ENCODE results near the gene HOXC13. TPM values are rescaled to one million over a fixed set of nuclear protein-coding genes. Genes with fewer than 3 reads are reported as not detected.

Gene HOXC13
- total and polyA plus RNA-seq, 2 of the 13 experiments (the other 11 are each of a cell fraction or from before 2014, with no cell fraction given): 0.07 TPM; not detected in 1

GRCh38 chr12:53937596-53938325 is 870 bp upstream of the HOXC13 start:
- H3K4me3 ChIP-seq (replicated peaks in 1 of 3; ENCODE audit: insufficient read depth in 1 of 3, low read depth in 2 of 3, low read length in 3 of 3): no peak overlapping the region
- FAIRE-seq (no peak), ATAC-seq (no peak), DNase-seq (ENCODE audit: low spot score) (no peak)
- no peaks in the 10 kb centered on the region for H3K36me3 ChIP-seq (replicated peaks in 1 of 2; ENCODE audit: control insufficient read depth in 1 of 2, insufficient read depth in 2 of 2, low read length in 2 of 2)
- H4K20me1 ChIP-seq (ENCODE audit: insufficient read depth, low read length): no peaks in the 10 kb centered on the region
- H3K9me3 ChIP-seq (ENCODE audit: low read length): no peaks in the 10 kb centered on the region
- H3K9ac ChIP-seq (ENCODE audit: insufficient read depth, low read depth, low read length): no peak overlapping the region
- H3K4me2 ChIP-seq (ENCODE audit: low read depth, low read length): no peak overlapping the region
- TF ChIP-seq JDP2 (CRISPR knock-in tag; IDR thresholded peaks at IDR 0.05; ENCODE audit: borderline replicate concordance) (no peak), ZNF33A (CRISPR knock-in tag; IDR thresholded peaks at IDR 0.05; ENCODE audit: borderline replicate concordance) (no peak), TFDP2 (CRISPR knock-in tag; IDR thresholded peaks at IDR 0.05) (no peak), ZNF251 (CRISPR knock-in tag; IDR thresholded peaks at IDR 0.05) (no peak), HDAC6 (IDR thresholded peaks at IDR 0.05; ENCODE audit: low read depth, low read length) (no peak), ZNF563 (CRISPR knock-in tag; IDR thresholded peaks at IDR 0.05) (no peak), ZNF703 (CRISPR knock-in tag; IDR thresholded peaks at IDR 0.05; ENCODE audit: borderline replicate concordance) (no peak), TFE3 (CRISPR knock-in tag; IDR thresholded peaks at IDR 0.05) (no peak), ZNF333 (CRISPR knock-in tag; IDR thresholded peaks at IDR 0.05; ENCODE audit: borderline replicate concordance) (no peak), TOPORS (CRISPR knock-in tag; IDR thresholded peaks at IDR 0.05) (no peak), MLXIP (CRISPR knock-in tag; IDR thresholded peaks at IDR 0.05; ENCODE audit: borderline replicate concordance) (no peak)
- WGBS (ENCODE audit: low lambda C conversion rate): 41% methylated on average over 23 of the region's 23 CpGs
- CTCF ChIA-PET (ENCODE audit: low intra/inter-chr PET ratio, low total read pairs): no interaction called here
- peaks cover 7 to 91% of the 10 kb centered on the region in 2 experiments; a peak in 4 of 5 replicates for H3K27me3 ChIP-seq (ENCODE audit: control insufficient read depth in 1 of 2, insufficient read depth in 2 of 2, low read length in 2 of 2)
- BruUV-seq (replicated peaks): no TSS peak
- intact Hi-C loops (cut with micrococcal nuclease; ENCODE audit: unreplicated experiment) (no loop called here), in situ Hi-C loops (cut with HindIII; ENCODE audit: extremely low pct_ligation_motif_present, low pct_unique_long_range_greater_than_20kb) (loop anchor here (25.0 kb wide), 1 partner anchor 150 kb away; no protein-coding TSS in a partner anchor)
- POLR2A ChIA-PET: no interaction called here
- H3K79me2 ChIP-seq (ENCODE audit: insufficient read depth, low read length): no peaks in the 10 kb centered on the region
- H2AFZ ChIP-seq (ENCODE audit: low read length): no peak overlapping the region
- no peak overlapping the region for H3K27ac ChIP-seq (ENCODE audit: extremely low read length, insufficient read depth, low read length)
- H3K4me1 ChIP-seq (ENCODE audit: insufficient read depth, low read length): no peaks in the 10 kb centered on the region

Measured in HepG2 (cell line).